HepG2 (cell line): Measurements from ENCODE around the gene SPTBN2. TPM values are rescaled to one million over a fixed set of nuclear protein-coding genes. Genes with fewer than 3 reads are reported as not detected.

Experiments
- ATAC-seq: fragments of 200-7000 bp; cut with Tn5 transposase; 3 replicates; pipeline ENCODE4 v1.9.1; 2020; ENCODE audit warnings: mild to moderate bottlenecking, moderate library complexity
- BruUV-seq: library from RNA; stranded (reverse); fragments of 400-500 nt; replicated peaks from 2 replicates; lab custom pipeline; 2021; lab: Mats Ljungman, UMichigan
- CTCF ChIA-PET: fragments of 300-600 bp; formaldehyde crosslinking; extraction: SDS; loops from one replicate; lab custom pipeline; 2021; ENCODE audit warnings: low total read pairs, inconsistent platforms, low intra/inter-chr PET ratio; lab: Yijun Ruan, JAX
- POLR2A ChIA-PET: fragments of 350-600 bp; sonication (Branson Sonifier 250); formaldehyde crosslinking; loops from one replicate; lab custom pipeline; 2020; ENCODE audit warnings: antibody characterized with exemption, inconsistent platforms; lab: Yijun Ruan, JAX
- DNase-seq: peaks from one replicate; pipeline ENCODE4 v3.0.0-alpha.2; 2015; ENCODE audit warnings: low spot score
- FAIRE-seq: peaks from 3 replicates; lab custom pipeline; 2011; peaks lifted over from hg19 to GRCh38; lab: Jason Lieb, UNC
- H2AFZ ChIP-seq: one replicate; pipeline ENCODE4 v1.6.1; 2011; ENCODE audit warnings: low read length, inconsistent platforms
- H3K27ac ChIP-seq: fragments of 300-600 bp; 3 replicates; pipeline ENCODE4 v1.8.0; 2011; ENCODE audit warnings: mixed run types, mild to moderate bottlenecking, mixed read lengths, low read length, inconsistent platforms; ENCODE audit not compliant: insufficient read depth; ENCODE audit errors: extremely low read length
- H3K27me3 ChIP-seq, 2 experiments: fragments of 200-600 bp in 1 of 2; 2 replicates in 1 of 2; 3 replicates in 1 of 2; pipeline versions ENCODE4 v1.6.0 to v1.8.0; 2011; ENCODE audit warnings: low read length in 2 of 2, mild to moderate bottlenecking in 2 of 2, moderate library complexity in 2 of 2, inconsistent platforms in 1 of 2; ENCODE audit not compliant: insufficient read depth in 2 of 2, control insufficient read depth in 1 of 2
- H3K36me3 ChIP-seq, 2 experiments: fragments of 200-600 bp in 1 of 2; replicated peaks in 1 of 2; 2 replicates in 1 of 2; 3 replicates in 1 of 2; pipeline versions ENCODE4 v1.5.1 to v1.8.0; 2011; ENCODE audit warnings: low read length in 2 of 2, inconsistent platforms in 1 of 2; ENCODE audit not compliant: insufficient read depth in 2 of 2, control insufficient read depth in 1 of 2
- H3K4me1 ChIP-seq: 2 replicates; pipeline ENCODE4 v1.5.1; 2012; ENCODE audit warnings: low read length, inconsistent platforms; ENCODE audit not compliant: insufficient read depth
- H3K4me2 ChIP-seq: 2 replicates; pipeline ENCODE4 v1.6.0; 2011; ENCODE audit warnings: low read depth, low read length, inconsistent platforms
- H3K4me3 ChIP-seq, 3 experiments: fragments of 200-600 bp in 1 of 3; sonication (generic), shearing (Covaris generic) in 1 of 3; replicated peaks in 1 of 3; 2 replicates each; pipeline ENCODE4 v1.5.1; 2011 to 2016; ENCODE audit warnings: low read length in 3 of 3, inconsistent platforms in 2 of 3, low read depth in 2 of 3, mild to moderate bottlenecking in 2 of 3, control low read depth in 1 of 3, mixed read lengths in 1 of 3; ENCODE audit not compliant: insufficient read depth in 1 of 3
- H3K79me2 ChIP-seq: one replicate; pipeline ENCODE4 v1.6.1; 2011; ENCODE audit warnings: low read length, inconsistent platforms; ENCODE audit not compliant: insufficient read depth
- H3K9ac ChIP-seq: 2 replicates; pipeline ENCODE4 v1.6.0; 2011; ENCODE audit warnings: mild to moderate bottlenecking, low read depth, low read length, inconsistent platforms; ENCODE audit not compliant: insufficient read depth
- H3K9me3 ChIP-seq: 2 replicates; pipeline ENCODE4 v1.5.1; 2012; ENCODE audit warnings: mild to moderate bottlenecking, low read length
- H4K20me1 ChIP-seq: 2 replicates; pipeline ENCODE4 v1.6.0; 2011; ENCODE audit warnings: inconsistent platforms, mild to moderate bottlenecking, low read length, moderate library complexity; ENCODE audit not compliant: insufficient read depth
- CHD2 ChIP-seq: IDR thresholded peaks from 2 replicates; pipeline ENCODE4 v1.6.1; 2011; ENCODE audit warnings: low read depth, low read length, improper control_type of control experiment
- DNMT3B ChIP-seq: conservative IDR thresholded peaks from 2 replicates; pipeline ENCODE4 v1.6.1; 2016; ENCODE audit warnings: missing biosample characterization, control low read depth
- FOSL1 ChIP-seq: sonication (generic); formaldehyde crosslinking; IDR thresholded peaks from 2 replicates; pipeline ENCODE4 v1.9.0; 2021; ENCODE audit warnings: missing genetic modification reagents, borderline replicate concordance
- HHEX ChIP-seq: IDR thresholded peaks from 2 replicates; pipeline ENCODE4 v1.6.1; 2016; ENCODE audit warnings: control low read depth
- KDM1A ChIP-seq: IDR thresholded peaks from 2 replicates; pipeline ENCODE4 v1.6.1; 2016; ENCODE audit warnings: missing compliant biosample characterization
- NAIF1 ChIP-seq: sonication (generic); formaldehyde crosslinking; IDR thresholded peaks from 2 replicates; pipeline ENCODE4 v1.5.0; 2020; ENCODE audit warnings: mild to moderate bottlenecking, missing genetic modification reagents, borderline replicate concordance
- NFKB2 ChIP-seq: sonication (generic); formaldehyde crosslinking; IDR thresholded peaks from 2 replicates; pipeline ENCODE4 v1.4.0; 2020; ENCODE audit warnings: missing genetic modification reagents, borderline replicate concordance
- NR2F6 ChIP-seq, 2 experiments: IDR thresholded peaks; 2 replicates each; pipeline ENCODE4 v1.6.1; 2016; ENCODE audit warnings: antibody characterized with exemption in 1 of 2, mild to moderate bottlenecking in 1 of 2
- PATZ1 ChIP-seq: sonication (generic); formaldehyde crosslinking; IDR thresholded peaks from 2 replicates; pipeline ENCODE4 v1.4.0; 2020; ENCODE audit warnings: missing genetic modification reagents
- PHF8 ChIP-seq: sonication (generic); formaldehyde crosslinking; IDR thresholded peaks from 2 replicates; pipeline ENCODE4 v1.5.0; 2020; ENCODE audit warnings: missing genetic modification reagents
- RFXANK ChIP-seq: IDR thresholded peaks from 2 replicates; pipeline ENCODE4 v1.6.1; 2016
- TEF ChIP-seq: sonication (generic); formaldehyde crosslinking; IDR thresholded peaks from 2 replicates; pipeline ENCODE4 v1.5.0; 2020; ENCODE audit warnings: missing genetic modification reagents
- TOE1 ChIP-seq: sonication (generic); formaldehyde crosslinking; IDR thresholded peaks from 2 replicates; pipeline ENCODE4 v1.4.0; 2020; ENCODE audit warnings: mild to moderate bottlenecking, missing genetic modification reagents
- ZNF18 ChIP-seq: sonication (generic); formaldehyde crosslinking; IDR thresholded peaks from 2 replicates; pipeline ENCODE4 v1.8.0; 2022; ENCODE audit warnings: mild to moderate bottlenecking, missing genetic modification reagents; ENCODE audit not compliant: insufficient replicate concordance
- ZNF253 ChIP-seq: sonication (generic); formaldehyde crosslinking; IDR thresholded peaks from 2 replicates; pipeline ENCODE4 v1.8.0; 2022; ENCODE audit warnings: mild to moderate bottlenecking, missing genetic modification reagents, borderline replicate concordance
- ZNF350 ChIP-seq: sonication (generic); formaldehyde crosslinking; IDR thresholded peaks from 2 replicates; pipeline ENCODE4 v1.4.0; 2020; ENCODE audit warnings: mild to moderate bottlenecking, low read depth, missing genetic modification reagents, borderline replicate concordance
- ZNF354B ChIP-seq: sonication (generic); formaldehyde crosslinking; IDR thresholded peaks from 2 replicates; pipeline ENCODE4 v1.8.0; 2022; ENCODE audit warnings: mild to moderate bottlenecking, missing genetic modification reagents
- ZNF563 ChIP-seq: sonication (generic); formaldehyde crosslinking; IDR thresholded peaks from 2 replicates; pipeline ENCODE4 v1.8.0; 2022; ENCODE audit warnings: mild to moderate bottlenecking, moderate library complexity, missing genetic modification reagents
- ZSCAN30 ChIP-seq: sonication (generic); formaldehyde crosslinking; IDR thresholded peaks from 2 replicates; pipeline ENCODE4 v1.5.0; 2020; ENCODE audit warnings: mild to moderate bottlenecking, missing genetic modification reagents
- WGBS: methylation state at CpG from one replicate; pipeline ENCODE4 v1.1.6; 2017; ENCODE audit warnings: low lambda C conversion rate; 5-methylcytosine and 5-hydroxymethylcytosine counted together
- in situ Hi-C: cut with HindIII; loops from 2 replicates; pipeline ENCODE4 v1.10.0; 2017; ENCODE audit warnings: low pct_unique_long_range_greater_than_20kb; ENCODE audit not compliant: extremely low pct_ligation_motif_present
- intact Hi-C: fragments of 100-400 bp; cut with micrococcal nuclease; formaldehyde crosslinking; loops from one replicate; pipeline ENCODE4 v1.10.0; 2022; ENCODE audit not compliant: unreplicated experiment
- polyA plus RNA-seq, 8 experiments: library from polyadenylated mRNA; depleted of rRNA in 3 of 8; stranded (reverse) in 7 of 8; unstranded in 1 of 8; fragments of >200 nt; fragmentation: Illumina TruSeq in 4 of 8; extraction: Trizol in 4 of 8; gene quantifications; 2 replicates each; pipeline versions ENCODE4 v1.2.1 to v1.2.3, GENCODE V29; 2011 to 2016; ENCODE audit warnings: low read depth in 4 of 8, missing spikeins in 1 of 8, mixed read lengths in 1 of 8; ENCODE audit not compliant: insufficient read depth in 1 of 8
- total RNA-seq, 5 experiments: library from RNA; depleted of rRNA; stranded (reverse); fragments of >200 nt; fragmentation: Illumina TruSeq; extraction: Trizol; gene quantifications; 2 replicates each; pipeline ENCODE4 v1.2.3, GENCODE V29; 2016; ENCODE audit warnings: low read depth in 1 of 5

SPTBN2 gene
- total and polyA plus RNA-seq, 2 of the 13 experiments (the other 11 are each of a cell fraction or from before 2014, with no cell fraction given): 0.65 to 4.0 TPM

GRCh38 chr11:66638177-66639065, 90.6 kb downstream of the SPTBN2 start, which contains the start of gene RBM4:
TSS of gene RBM4 (plus strand) at chr11:66638703. CDS start at chr11:66639712, 1,009 bp downstream.
- Histone ChIP-seq H3K27me3 (no peaks in the 10 kb centered on the region; a peak in 1 of 5 replicates), H3K27ac (peak within 1 kb of the TSS; percentile 95), H3K4me2 (peak within 1 kb of the TSS; percentile 88), H3K4me1 (peaks cover 63% of the 10 kb centered on the region), H3K36me3 (peaks cover 5 to 22% of the 10 kb centered on the region in 2 experiments; a peak in 4 of 5 replicates), H3K4me3 (peak within 1 kb of the TSS; percentile 87 to 96 (median 90)), H4K20me1 (peaks cover 50% of the 10 kb centered on the region), H2AFZ (no peak within 1 kb of the TSS), H3K9me3 (no peaks in the 10 kb centered on the region), H3K79me2 (peaks cover 83% of the 10 kb centered on the region), H3K9ac (peak within 1 kb of the TSS; percentile 97)
- intact Hi-C loops (loop anchor here (2.0 kb wide), 1 partner anchor 46 kb away; the partner anchor contains the start of genes CCDC87 and CCS), in situ Hi-C loops (no loop called here)
- CTCF ChIA-PET: interaction anchor here (2.1 kb wide), 1 partner anchor 60 kb away, joined by 7 read pairs; no protein-coding TSS in a partner anchor
- under 1% methylated on average over 32 of the region's 63 CpGs for WGBS
- BruUV-seq: no TSS peak
- POLR2A ChIA-PET: interaction anchor here (0.6 to 10.0 kb wide), 32 partner anchors 9 to 735 kb away, joined by 3 to 211 read pairs (median 6); partner anchors contain the start of genes ACTN3, BBS1, CCDC87 and CCS
- DNase-seq (peak; percentile 99), FAIRE-seq (peak; percentile 81), ATAC-seq (peak; percentile 93)
- TF ChIP-seq HHEX (no peak), TOE1 (CRISPR knock-in tag) (no peak; the same call in 1 of the 2 replicates), NR2F6 (IDR thresholded peaks at IDR 0.05) (no peak), NR2F6 (CRISPR knock-in tag; IDR thresholded peaks at IDR 0.05) (no peak), PHF8 (peak; percentile 80), PATZ1 (CRISPR knock-in tag) (no peak; the same call in none of the 2 replicates), ZNF18 (CRISPR knock-in tag) (peak; percentile 21), ZNF563 (peak; percentile 56; the same call in 1 of the 2 replicates), KDM1A (CRISPR knock-in tag) (no peak), CHD2 (no peak; the same call in 1 of the 2 replicates), ZSCAN30 (CRISPR knock-in tag) (no peak), FOSL1 (no peak), TEF (CRISPR knock-in tag) (no peak), ZNF350 (no peak), ZNF354B (CRISPR knock-in tag) (peak; percentile 83; the same call in 1 of the 2 replicates), NFKB2 (CRISPR knock-in tag) (peak; percentile 57; the same call in 1 of the 2 replicates), NAIF1 (no peak), ZNF253 (CRISPR knock-in tag) (no peak), DNMT3B (CRISPR knock-in tag) (0 out of 2 replicates have a peak, but pooled peaks have one; percentile 23), RFXANK (no peak)
